Esophagus (tissue), 2 donors: ENCODE measurements around the gene BPI. TPM values are rescaled to one million over a fixed set of nuclear protein-coding genes. Genes with fewer than 3 reads are reported as not detected.

Experiments used
- H3K27ac ChIP-seq, 2 donors: one replicate each; pipeline ENCODE4 v1.5.1; 2013; ENCODE audit warnings: low read depth in 2 of 2, mild to moderate bottlenecking in 2 of 2, inconsistent platforms in 1 of 2, low read length in 1 of 2, moderate library complexity in 1 of 2
- H3K27me3 ChIP-seq, 2 donors: one replicate each; pipeline ENCODE4 v1.6.1; 2013; ENCODE audit warnings: low read length in 2 of 2, control low read depth in 1 of 2, mild to moderate bottlenecking in 1 of 2; ENCODE audit not compliant: insufficient read depth in 2 of 2, control insufficient read depth in 1 of 2
- H3K36me3 ChIP-seq, 2 donors: one replicate each; pipeline ENCODE4 v1.6.1; 2013; ENCODE audit warnings: low read length in 1 of 2; ENCODE audit not compliant: control insufficient read depth in 2 of 2, insufficient read depth in 2 of 2
- H3K4me1 ChIP-seq, 2 donors: one replicate each; pipeline ENCODE4 v1.6.1; 2013; ENCODE audit warnings: low read length in 1 of 2; ENCODE audit not compliant: control insufficient read depth in 2 of 2, insufficient read depth in 2 of 2
- H3K4me3 ChIP-seq, 2 donors: one replicate each; pipeline ENCODE4 v1.5.1; 2013; ENCODE audit warnings: low read length in 2 of 2, mild to moderate bottlenecking in 2 of 2, low read depth in 1 of 2, moderate library complexity in 1 of 2
- H3K9me3 ChIP-seq, 2 donors: one replicate each; pipeline ENCODE4 v1.6.1; 2013; ENCODE audit warnings: mild to moderate bottlenecking in 2 of 2, low read depth in 1 of 2, low read length in 1 of 2, moderate library complexity in 1 of 2; ENCODE audit not compliant: control insufficient read depth in 2 of 2, insufficient read depth in 1 of 2
- WGBS, 2 donors: extraction: QIAGEN DNeasy Blood & Tissue Kit; methylation state at CpG; one replicate each; pipeline ENCODE4 v1.1.7; 2013; 5-methylcytosine and 5-hydroxymethylcytosine counted together
- polyA plus RNA-seq, 2 donors: library from polyadenylated mRNA; stranded (reverse); fragments of 200-250 nt; gene quantifications; one replicate each; pipeline ENCODE4 v1.2.3, GENCODE V29; 2013
- donor health status: healthy with polysubstance abuse.
- donor health status: Bipolar disorder and iron deficiency.

Gene BPI
- polyA plus RNA-seq, 2 donors, result 0.02 TPM; not detected in 1

DNA sequence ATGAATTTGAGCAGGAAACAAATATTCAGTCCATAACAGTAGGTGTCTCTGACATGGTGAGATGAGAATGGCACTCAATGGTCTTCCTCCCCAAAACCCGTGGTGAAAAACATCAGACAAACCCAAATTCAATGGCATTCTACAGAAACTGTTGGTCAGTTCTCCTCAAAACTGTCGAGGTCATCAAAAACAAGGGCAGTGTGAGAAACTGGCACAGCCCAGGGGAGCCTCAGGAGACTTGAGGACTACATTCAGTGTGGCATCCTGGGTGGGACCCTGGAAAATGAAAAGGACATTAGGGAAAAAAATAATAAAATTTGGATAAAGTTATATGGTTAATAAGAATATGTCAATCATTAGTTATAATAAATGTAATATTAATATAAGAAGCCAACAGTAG is 82.9 kb downstream of the BPI start:
- Histone ChIP-seq H3K4me1 (no peaks in the 10 kb centered on the region), H3K27me3 (no peaks in the 10 kb centered on the region)
- WGBS, 2 donors, result 68 to 74% methylated on average over 2 of the region's 2 CpGs

More for the DNA sequence above, 82.9 kb downstream of the BPI start:
- no peak overlapping the region for H3K4me3 ChIP-seq
- H3K27ac ChIP-seq, result no peak overlapping the region
- no peaks in the 10 kb centered on the region for H3K9me3 ChIP-seq
- no peaks in the 10 kb centered on the region for H3K36me3 ChIP-seq

Other genes starting within 250 kb of the BPI start
- gene TGM2, start 138.9 kb upstream of the BPI start, polyA plus RNA-seq, result 1 to 10 TPM; 5.1 to 8.6 TPM
- gene KIAA1755, start 43.4 kb upstream of the BPI start, polyA plus RNA-seq, result 1 to 10 TPM; 1.4 to 1.7 TPM
- not detected for gene LBP, start 42.3 kb downstream of the BPI start, polyA plus RNA-seq
- 10 to 100 TPM; 32.6 to 39.3 TPM for gene SNHG17, start 131.2 kb downstream of the BPI start, polyA plus RNA-seq
- 10 to 100 TPM in 1 of 2 donors, 1 to 10 TPM in 1; 9.6 to 10.3 TPM for gene RALGAPB, start 168.7 kb downstream of the BPI start, polyA plus RNA-seq